Measurements from ENCODE around the gene CDCA5.
A peak's percentile ranks its signal among the peaks of the same experiment; 100 is the strongest.

The CDCA5 gene

GRCh38 chr11:65111744-65112545 is 28.1 kb upstream of the CDCA5 start, which contains the start of gene TM7SF2:
TSS of gene TM7SF2 (plus strand) at chr11:65111872. CDS start at chr11:65112016, 144 bp downstream.
- peak within 1 kb of the TSS; percentile 86 for H3K27ac ChIP-seq
- POLR2A ChIA-PET (ENCODE audit: low non-redundant PET): interaction anchor here (0.8 to 1.0 kb wide), 3 partner anchors 10 to 74 kb away, joined by 3 to 6 read pairs (median 3); partner anchors contain the start of genes FAU and MRPL49
- CTCF ChIA-PET: interaction anchor here (0.6 to 1.7 kb wide), 8 partner anchors 9 to 1561 kb away, joined by 3 to 6 read pairs (median 4); partner anchors contain the start of genes CAPN1, FAU and MRPL49

GRCh38 chr11:65111159-65111743 is 27.4 kb upstream of the CDCA5 start:
- no peak for DNase-seq (ENCODE audit: low spot score)
- CTCF ChIA-PET: interaction anchor here (0.6 to 1.7 kb wide), 11 partner anchors 8 to 204 kb away, joined by 3 to 13 read pairs (median 4); partner anchors contain the start of genes CDC42EP2, FAU and MRPL49
- POLR2A ChIA-PET (ENCODE audit: low non-redundant PET): interaction anchor here (0.8 to 1.0 kb wide), 3 partner anchors 10 to 73 kb away, joined by 3 to 6 read pairs (median 3); partner anchors contain the start of genes FAU and MRPL49
- peak overlapping the region; percentile 86 for H3K27ac ChIP-seq
- no peak for TF ChIP-seq CTCF (conservative IDR thresholded peaks at IDR 0.05; ENCODE audit: low read depth)

More at GRCh38 chr11:65111744-65112545, 28.1 kb upstream of the CDCA5 start, which contains the start of gene TM7SF2:
- DNase-seq (ENCODE audit: low spot score): peak; percentile 97
- TF ChIP-seq CTCF (conservative IDR thresholded peaks at IDR 0.05; ENCODE audit: low read depth): no peak

- peak overlapping the region; percentile 86 for H3K27ac ChIP-seq
- POLR2A ChIA-PET (ENCODE audit: low non-redundant PET): no interaction called here
- DNase-seq (ENCODE audit: low spot score): peak; percentile 74
These were observed 26.6 kb upstream of the CDCA5 start for GRCh38 chr11:65110354-65110861.

GRCh38 chr11:65109231-65110198 is 25.7 kb upstream of the CDCA5 start:
- TF ChIP-seq CTCF (conservative IDR thresholded peaks at IDR 0.05; ENCODE audit: low read depth): no peak
- POLR2A ChIA-PET (ENCODE audit: low non-redundant PET): no interaction called here
- no peak for DNase-seq (ENCODE audit: low spot score)
- CTCF ChIA-PET: interaction anchor here (0.5 to 1.3 kb wide), 15 partner anchors 8 to 750 kb away, joined by 3 to 13 read pairs (median 4); partner anchors contain the start of genes CDC42EP2, FAU and MRPL49
- H3K27ac ChIP-seq: peak overlapping the region; percentile 86

More at GRCh38 chr11:65110354-65110861, 26.6 kb upstream of the CDCA5 start:
- TF ChIP-seq CTCF (conservative IDR thresholded peaks at IDR 0.05; ENCODE audit: low read depth): peak; percentile 96
- CTCF ChIA-PET: interaction anchor here (0.5 to 1.3 kb wide), 18 partner anchors 8 to 751 kb away, joined by 3 to 13 read pairs (median 4); partner anchors contain the start of genes CDC42EP2, FAU and MRPL49

- TF ChIP-seq CTCF (conservative IDR thresholded peaks at IDR 0.05; ENCODE audit: low read depth): no peak
- CTCF ChIA-PET: interaction anchor here (0.5 to 1.1 kb wide), 6 partner anchors 8 to 392 kb away, joined by 3 to 5 read pairs (median 3); partner anchors contain the start of gene EHD1
- POLR2A ChIA-PET (ENCODE audit: low non-redundant PET): no interaction called here
These were observed 24.8 kb upstream of the CDCA5 start for GRCh38 chr11:65108469-65109123.

More at GRCh38 chr11:65108469-65109123, 24.8 kb upstream of the CDCA5 start:
- H3K27ac ChIP-seq: peak overlapping the region; percentile 86
- no peak for DNase-seq (ENCODE audit: low spot score)
